Left ventricle myocardium inferior (tissue), 1 donor: Measurements from ENCODE around the gene FRYL. TPM values are rescaled to one million over a fixed set of nuclear protein-coding genes. Genes with fewer than 3 reads are reported as not detected.
"Not testable (repeated sequence)": the region's sequence is repeated elsewhere in the genome, so short reads cannot be mapped to it uniquely, and the experiment has no call there.

ENCODE experiments used
- DNase-seq: peaks from one replicate; pipeline ENCODE4 v3.0.0-alpha.2; 2020
- H3K27ac ChIP-seq: fragments of 200-600 bp; replicated peaks from 2 replicates; pipeline ENCODE4 v1.8.0; 2021
- H3K27me3 ChIP-seq: fragments of 200-600 bp; 2 replicates; pipeline ENCODE4 v1.8.0; 2021; ENCODE audit warnings: low read depth
- H3K36me3 ChIP-seq: fragments of 200-600 bp; 2 replicates; pipeline ENCODE4 v1.8.0; 2021
- H3K4me1 ChIP-seq: fragments of 200-600 bp; 2 replicates; pipeline ENCODE4 v1.8.0; 2021
- H3K4me3 ChIP-seq: fragments of 200-600 bp; 2 replicates; pipeline ENCODE4 v1.8.0; 2021; ENCODE audit warnings: mild to moderate bottlenecking, moderate library complexity
- H3K9me3 ChIP-seq: fragments of 200-600 bp; replicated peaks from 2 replicates; pipeline ENCODE4 v1.8.0; 2021
- CTCF ChIP-seq: fragments of 200-600 bp; IDR thresholded peaks from 2 replicates; pipeline ENCODE4 v1.8.0; 2021; ENCODE audit warnings: antibody characterized with exemption, mild to moderate bottlenecking, borderline replicate concordance
- intact Hi-C: fragments of 100-400 bp; cut with micrococcal nuclease; formaldehyde crosslinking; loops from one replicate; pipeline ENCODE4 v1.11.0; 2022
- total RNA-seq: library from RNA; stranded (reverse); fragmentation: NEBNext Ultra II Directional; extraction: Animal tissue kit (Norgen Biotek cat#: 25700); gene quantifications from one replicate; pipeline ENCODE4 v1.2.1, GENCODE V29; 2021
- donor health status: DM: no; HTN: yes; CAD: no; lungs with severe emphysema.

FRYL gene
- total RNA-seq, 1 donor from 2014 or later, result 33.2 TPM

GRCh38 chr4:48461000-48461399, 319.1 kb downstream of the FRYL start:
- no peak for TF ChIP-seq CTCF
- Histone ChIP-seq H3K9me3 (peaks cover 10% of the 10 kb centered on the region), H3K27ac (no peak overlapping the region), H3K27me3 (no peaks in the 10 kb centered on the region), H3K4me3 (no peak overlapping the region), H3K36me3 (no peaks in the 10 kb centered on the region), H3K4me1 (no peaks in the 10 kb centered on the region)
- DNase-seq, result no peak
- intact Hi-C loops, result no loop called here

- H3K36me3 ChIP-seq, result no peaks in the 10 kb centered on the region
- intact Hi-C loops, result no loop called here
- H3K4me3 ChIP-seq, result no peak overlapping the region
- DNase-seq, result no peak
- no peak overlapping the region for H3K27ac ChIP-seq
- TF ChIP-seq CTCF, result no peak
- H3K4me1 ChIP-seq, result no peaks in the 10 kb centered on the region
- no peaks in the 10 kb centered on the region for H3K27me3 ChIP-seq
- no peaks in the 10 kb centered on the region for H3K9me3 ChIP-seq
These were observed 325.5 kb downstream of the FRYL start for GRCh38 chr4:48454591-48454990.

GRCh38 chr4:48451656-48452055, 328.4 kb downstream of the FRYL start:
- DNase-seq, H3K4me1 ChIP-seq, H3K27ac ChIP-seq, H3K4me3 ChIP-seq, intact Hi-C loops, H3K9me3 ChIP-seq, H3K27me3 ChIP-seq, H3K36me3 ChIP-seq: not testable (repeated sequence)

GRCh38 chr4:48450740-48451139, 329.3 kb downstream of the FRYL start:
- Histone ChIP-seq H3K27me3 (no peaks in the 10 kb centered on the region), H3K9me3 (no peaks in the 10 kb centered on the region), H3K36me3 (no peaks in the 10 kb centered on the region), H3K4me1 (no peaks in the 10 kb centered on the region), H3K27ac (no peak overlapping the region), H3K4me3 (no peak overlapping the region)
- no peak for TF ChIP-seq CTCF
- intact Hi-C loops, result no loop called here
- DNase-seq, result no peak

GRCh38 chr4:48449151-48449550, 330.9 kb downstream of the FRYL start:
- intact Hi-C loops, result loop anchor here (5.0 kb wide), 1 partner anchor 513 kb away; no protein-coding TSS in a partner anchor
- H3K27me3 ChIP-seq, result no peaks in the 10 kb centered on the region
- H3K9me3 ChIP-seq, result no peaks in the 10 kb centered on the region
- no peaks in the 10 kb centered on the region for H3K4me1 ChIP-seq
- no peak for TF ChIP-seq CTCF
- no peak overlapping the region for H3K27ac ChIP-seq
- H3K36me3 ChIP-seq, result no peaks in the 10 kb centered on the region
- H3K4me3 ChIP-seq, result no peak overlapping the region
- DNase-seq, result no peak

Other genes with a start within 250 kb of the FRYL start
- 129 TPM for gene OCIAD1, start 50.8 kb upstream of the FRYL start, total RNA-seq
- gene OCIAD2, start 126.5 kb upstream of the FRYL start, total RNA-seq, result 16.9 TPM
- not detected for gene CWH43, start 206.0 kb upstream of the FRYL start, total RNA-seq